Keratinocyte (primary cell): ENCODE data around the gene GFAP. TPM values are rescaled to one million over a fixed set of nuclear protein-coding genes. Genes with fewer than 3 reads are reported as not detected.

ENCODE experiments used
- DNase-seq: peaks from one replicate; pipeline ENCODE4 v3.0.0-alpha.2; 2011; ENCODE audit warnings: low read depth, missing footprints, low spot score
- FAIRE-seq: peaks from 2 replicates; lab custom pipeline; 2011; peaks lifted over from hg19 to GRCh38; lab: Jason Lieb, UNC
- H2AFZ ChIP-seq: 2 replicates; pipeline ENCODE4 v1.6.0; 2012; ENCODE audit warnings: low read length, control low read depth, inconsistent platforms; ENCODE audit not compliant: control insufficient read depth
- H3K27ac ChIP-seq: 2 replicates; pipeline ENCODE4 v1.5.1; 2011; ENCODE audit warnings: low read length; ENCODE audit not compliant: control insufficient read depth, insufficient read depth
- H3K27me3 ChIP-seq: 3 replicates; pipeline ENCODE4 v1.6.0; 2011; ENCODE audit warnings: low read length; ENCODE audit not compliant: control insufficient read depth, insufficient read depth; ENCODE audit errors: extremely low read depth
- H3K36me3 ChIP-seq, 2 experiments: 2 replicates in 1 of 2; 3 replicates in 1 of 2; pipeline ENCODE4 v1.5.1; 2011; ENCODE audit warnings: low read length in 2 of 2, mild to moderate bottlenecking in 1 of 2; ENCODE audit not compliant: control insufficient read depth in 2 of 2, insufficient read depth in 2 of 2; ENCODE audit errors: extremely low read depth in 1 of 2
- H3K4me1 ChIP-seq: 3 replicates; pipeline ENCODE4 v1.5.1; 2011; ENCODE audit warnings: low read length; ENCODE audit not compliant: control insufficient read depth, insufficient read depth; ENCODE audit errors: extremely low read depth
- H3K4me2 ChIP-seq: 3 replicates; pipeline ENCODE4 v1.6.0; 2011; ENCODE audit warnings: low read depth, low read length; ENCODE audit not compliant: control insufficient read depth, insufficient read depth; ENCODE audit errors: extremely low read depth
- H3K4me3 ChIP-seq, 3 experiments: fragments of 200-600 bp in 1 of 3; sonication (generic) in 1 of 3; 2 replicates in 2 of 3; 3 replicates in 1 of 3; pipeline ENCODE4 v1.5.1; 2011 to 2016; ENCODE audit warnings: low read length in 3 of 3, mild to moderate bottlenecking in 3 of 3, control low read depth in 2 of 3, inconsistent platforms in 1 of 3, low read depth in 1 of 3, mixed read lengths in 1 of 3, mixed run types in 1 of 3, moderate library complexity in 1 of 3; ENCODE audit not compliant: control insufficient read depth in 2 of 3, insufficient read depth in 2 of 3; ENCODE audit errors: extremely low read depth in 1 of 3
- H3K79me2 ChIP-seq: 2 replicates; pipeline ENCODE4 v1.6.0; 2012; ENCODE audit warnings: low read length; ENCODE audit not compliant: control insufficient read depth, insufficient read depth
- H3K9ac ChIP-seq: 3 replicates; pipeline ENCODE4 v1.6.0; 2011; ENCODE audit warnings: low read length; ENCODE audit not compliant: control insufficient read depth, insufficient read depth; ENCODE audit errors: extremely low read depth
- H3K9me1 ChIP-seq: 3 replicates; pipeline ENCODE4 v1.6.0; 2011; ENCODE audit warnings: low read length; ENCODE audit not compliant: control insufficient read depth, insufficient read depth; ENCODE audit errors: extremely low read depth
- H3K9me3 ChIP-seq: 2 replicates; pipeline ENCODE4 v1.5.1; 2012; ENCODE audit warnings: low read depth, low read length; ENCODE audit not compliant: control insufficient read depth
- H4K20me1 ChIP-seq: 3 replicates; pipeline ENCODE4 v1.6.0; 2011; ENCODE audit warnings: low read length; ENCODE audit not compliant: control insufficient read depth, insufficient read depth; ENCODE audit errors: extremely low read depth
- CTCF ChIP-seq, 3 experiments: IDR thresholded peaks in 1 of 3; conservative IDR thresholded peaks in 1 of 3; optimal IDR thresholded peaks in 1 of 3; 2 replicates in 2 of 3; 3 replicates in 1 of 3; pipeline versions ENCODE3 to v1.5.1; 2011; ENCODE audit warnings: low read length in 3 of 3, mild to moderate bottlenecking in 3 of 3, moderate library complexity in 2 of 3, control low read depth in 1 of 3, inconsistent platforms in 1 of 3; ENCODE audit not compliant: insufficient read depth in 2 of 3; ENCODE audit errors: extremely low read depth in 1 of 3
- EZH2 ChIP-seq: IDR thresholded peaks from one replicate; pipeline ENCODE4 v1.6.1; 2012; ENCODE audit warnings: inconsistent platforms, mild to moderate bottlenecking, low read length, moderate library complexity
- dilution Hi-C: fragments of 300-500 bp; cut with MboI; formaldehyde crosslinking; loops from one replicate; pipeline ENCODE4 v1.7.0; 2020; ENCODE audit warnings: low sequenced_read_pairs; ENCODE audit not compliant: extremely low pct_ligation_motif_present
- polyA plus RNA-seq, 5 experiments: library from polyadenylated mRNA; depleted of rRNA in 3 of 5; stranded (reverse) in 3 of 5; stranded (forward) in 1 of 5; unstranded in 1 of 5; fragments of >200 nt; gene quantifications; 1 replicate in 1 of 5; 2 replicates in 3 of 5; 3 replicates in 1 of 5; pipeline versions ENCODE4 v1.2.1 to v1.2.3, GENCODE V29; 2011 to 2012; ENCODE audit warnings: missing spikeins in 2 of 5, low read depth in 1 of 5, low replicate concordance in 1 of 5

The GFAP gene
- polyA plus RNA-seq, 1 donor (not counting 4 experiments of a cell fraction or from before 2014, with no cell fraction given), result 0.14 TPM

GRCh38 chr17:44915862-44916780 is 821 bp upstream of the GFAP start:
- Histone ChIP-seq H3K79me2 (no peaks in the 10 kb centered on the region), H3K9me3 (no peaks in the 10 kb centered on the region), H3K27me3 (no peaks in the 10 kb centered on the region), H3K4me2 (peak overlapping the region; percentile 89), H3K9ac (no peak overlapping the region), H3K4me1 (peaks cover 33% of the 10 kb centered on the region), H4K20me1 (no peaks in the 10 kb centered on the region), H3K4me3 (no peak overlapping the region), H3K36me3 (no peaks in the 10 kb centered on the region), H2AFZ (peak overlapping the region; percentile 37), H3K9me1 (peaks cover 2% of the 10 kb centered on the region), H3K27ac (no peak overlapping the region)
- FAIRE-seq (peak; percentile 55), DNase-seq (no peak)
- TF ChIP-seq EZH2 (no peak), CTCF (optimal IDR thresholded peaks at IDR 0.05 in 1 of 3, IDR thresholded peaks at IDR 0.05 in 1 of 3, conservative IDR thresholded peaks at IDR 0.05 in 1 of 3; ENCODE audit: extremely low read depth in 1 of 3, insufficient read depth in 2 of 3, low read length in 3 of 3) (no peak)
- dilution Hi-C loops, result loop anchor here (25.0 kb wide), 1 partner anchor 96 kb away; no protein-coding TSS in a partner anchor

- Histone ChIP-seq H3K4me3 (no peak overlapping the region), H3K4me1 (peaks cover 43% of the 10 kb centered on the region)
Observed at GRCh38 chr17:44914698-44915271, 515 bp downstream of the GFAP start.

More at GRCh38 chr17:44914698-44915271, 515 bp downstream of the GFAP start:
- dilution Hi-C loops, result loop anchor here (25.0 kb wide), 1 partner anchor 98 kb away; no protein-coding TSS in a partner anchor
- Histone ChIP-seq H3K9me3 (no peaks in the 10 kb centered on the region), H2AFZ (no peak overlapping the region), H3K79me2 (no peaks in the 10 kb centered on the region), H3K9me1 (peaks cover 2% of the 10 kb centered on the region), H3K4me2 (no peak overlapping the region), H3K27me3 (no peaks in the 10 kb centered on the region), H4K20me1 (no peaks in the 10 kb centered on the region), H3K9ac (no peak overlapping the region), H3K27ac (no peak overlapping the region), H3K36me3 (no peaks in the 10 kb centered on the region)
- no peak for TF ChIP-seq EZH2
- no peak for TF ChIP-seq CTCF (optimal IDR thresholded peaks at IDR 0.05 in 1 of 3, IDR thresholded peaks at IDR 0.05 in 1 of 3, conservative IDR thresholded peaks at IDR 0.05 in 1 of 3; ENCODE audit: extremely low read depth in 1 of 3, insufficient read depth in 2 of 3, low read length in 3 of 3)
- FAIRE-seq (no peak), DNase-seq (no peak)
